ENCODE results near the gene SIL1.
A peak's percentile ranks its signal among the peaks of the same experiment; 100 is the strongest.
"Not testable (repeated sequence)": the region's sequence is repeated elsewhere in the genome, so short reads cannot be mapped to it uniquely, and the experiment has no call there.

The SIL1 gene

DNA sequence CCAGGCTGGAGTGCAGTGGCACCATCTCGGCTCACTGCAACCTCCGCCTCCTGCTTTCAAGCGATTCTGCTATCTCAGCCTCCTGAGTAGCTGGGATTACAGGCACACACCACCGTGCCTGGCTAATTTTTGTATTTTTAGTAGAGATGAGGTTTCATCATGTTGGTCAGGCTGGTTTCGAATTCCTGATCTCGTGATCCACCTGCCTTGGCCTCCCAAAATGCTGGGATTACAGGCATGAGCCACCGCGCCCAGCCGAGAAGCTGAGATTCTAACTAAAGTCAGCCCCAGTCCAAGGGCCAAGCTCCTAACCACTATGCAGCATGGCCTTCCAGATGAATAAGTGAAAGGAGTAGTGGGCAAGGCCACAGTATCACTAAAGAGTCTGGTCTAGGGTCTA, 20.9 kb downstream of the SIL1 start:
- peak overlapping the region; percentile 83 for H3K27ac Mint-ChIP-seq

GRCh38 chr5:139174382-139174781, 23.8 kb downstream of the SIL1 start:
- not testable (repeated sequence) for ATAC-seq (ENCODE audit: low read depth); H3K27me3 Mint-ChIP-seq; H3K4me3 Mint-ChIP-seq; H3K9me3 Mint-ChIP-seq; DNase-seq (ENCODE audit: low spot score in 2 of 2); H3K27ac Mint-ChIP-seq
- H3K4me1 Mint-ChIP-seq, result peaks cover 12% of the 10 kb centered on the region
- peaks cover 15% of the 10 kb centered on the region for H3K36me3 Mint-ChIP-seq

More for the DNA sequence above, 20.9 kb downstream of the SIL1 start:
- Mint-ChIP-seq H3K4me1 (peaks cover 21% of the 10 kb centered on the region), H3K36me3 (peaks cover 12% of the 10 kb centered on the region)
- H3K4me3 Mint-ChIP-seq; DNase-seq (ENCODE audit: low spot score in 2 of 2); H3K27me3 Mint-ChIP-seq; H3K9me3 Mint-ChIP-seq; ATAC-seq (ENCODE audit: low read depth): not testable (repeated sequence)

DNA sequence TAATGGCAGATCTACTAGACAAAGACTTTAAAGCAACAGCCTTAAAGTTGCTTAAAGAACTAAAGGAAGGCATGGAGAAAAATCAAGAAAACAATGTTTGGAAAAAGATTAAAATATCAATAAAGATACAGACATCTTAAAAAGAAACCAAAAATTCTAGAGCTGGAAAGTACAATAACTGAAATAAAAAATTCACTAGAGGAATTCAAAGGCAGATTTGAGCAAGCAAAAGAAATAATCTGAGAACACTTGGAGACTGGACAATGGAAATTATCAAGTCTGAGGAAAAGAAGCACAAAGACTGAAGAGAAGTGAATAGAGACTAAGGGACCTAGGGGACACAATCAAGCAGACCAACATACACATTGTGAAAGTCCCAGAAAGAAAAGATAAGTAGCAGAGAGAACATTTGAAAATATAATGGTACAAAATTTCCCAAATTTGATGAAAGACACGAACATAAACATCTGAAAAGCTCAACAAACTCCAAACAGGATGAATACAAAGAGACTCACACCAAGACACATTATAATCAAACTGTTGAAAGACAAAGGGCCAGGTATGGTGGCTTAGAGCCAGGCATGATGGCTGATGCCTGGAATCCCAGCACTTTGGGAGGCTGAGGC, 26.3 kb downstream of the SIL1 start:
- Mint-ChIP-seq H3K27ac (no peak overlapping the region), H3K4me3 (no peak overlapping the region), H3K9me3 (peaks cover 6% of the 10 kb centered on the region), H3K4me1 (peaks cover 4% of the 10 kb centered on the region), H3K36me3 (peaks cover 15% of the 10 kb centered on the region), H3K27me3 (no peaks in the 10 kb centered on the region)
- DNase-seq (ENCODE audit: low spot score in 2 of 2) (no peak), ATAC-seq (ENCODE audit: low read depth) (no peak)

GRCh38 chr5:139167952-139168720, 30.0 kb downstream of the SIL1 start:
- Mint-ChIP-seq H3K4me3 (no peak overlapping the region), H3K27me3 (no peaks in the 10 kb centered on the region), H3K9me3 (peaks cover 2% of the 10 kb centered on the region), H3K36me3 (peaks cover 5% of the 10 kb centered on the region), H3K27ac (no peak overlapping the region), H3K4me1 (peaks cover 3% of the 10 kb centered on the region)
- no peak for DNase-seq (ENCODE audit: low spot score in 2 of 2)
- no peak for ATAC-seq (ENCODE audit: low read depth)

- no peak overlapping the region for H3K27ac Mint-ChIP-seq
- ATAC-seq (ENCODE audit: low read depth), result no peak
Observed at GRCh38 chr5:139167533-139167932, 30.6 kb downstream of the SIL1 start.

GRCh38 chr5:139167063-139167462, 31.1 kb downstream of the SIL1 start:
- H3K27ac Mint-ChIP-seq, result no peak overlapping the region
- H3K4me3 Mint-ChIP-seq, result no peak overlapping the region
- no peaks in the 10 kb centered on the region for H3K27me3 Mint-ChIP-seq
- DNase-seq (ENCODE audit: low spot score in 2 of 2), result no peak
- ATAC-seq (ENCODE audit: low read depth), result no peak
- peaks cover 2% of the 10 kb centered on the region for H3K9me3 Mint-ChIP-seq
- peaks cover 8% of the 10 kb centered on the region for H3K4me1 Mint-ChIP-seq
- H3K36me3 Mint-ChIP-seq, result peaks cover 5% of the 10 kb centered on the region

More at GRCh38 chr5:139167533-139167932, 30.6 kb downstream of the SIL1 start:
- DNase-seq (ENCODE audit: low spot score in 2 of 2), result no peak
- peaks cover 2% of the 10 kb centered on the region for H3K9me3 Mint-ChIP-seq
- peaks cover 7% of the 10 kb centered on the region for H3K4me1 Mint-ChIP-seq
- no peaks in the 10 kb centered on the region for H3K27me3 Mint-ChIP-seq
- no peak overlapping the region for H3K4me3 Mint-ChIP-seq
- H3K36me3 Mint-ChIP-seq, result peaks cover 5% of the 10 kb centered on the region

DNA sequence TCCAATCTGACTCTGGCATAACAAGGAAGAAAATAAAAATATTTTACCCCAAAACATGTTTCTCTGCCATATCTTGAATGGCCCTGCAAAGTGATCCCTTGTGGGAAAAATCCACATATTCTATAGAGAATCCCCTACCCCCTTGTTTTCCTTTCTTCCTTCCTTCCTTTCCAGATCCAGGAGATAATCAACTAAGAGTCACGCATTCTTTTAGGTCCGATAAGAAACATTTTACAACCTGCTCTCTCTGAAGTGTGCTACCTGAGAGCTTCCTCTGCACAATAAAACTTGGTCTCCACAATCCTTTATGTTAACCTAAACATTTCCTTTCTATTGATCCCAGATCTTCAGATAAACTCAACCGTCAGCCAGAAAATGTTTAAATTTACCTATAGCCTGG, 33.3 kb downstream of the SIL1 start:
- ATAC-seq (ENCODE audit: low read depth); H3K9me3 Mint-ChIP-seq; H3K27me3 Mint-ChIP-seq; DNase-seq (ENCODE audit: low spot score in 2 of 2); H3K4me3 Mint-ChIP-seq; H3K36me3 Mint-ChIP-seq; H3K27ac Mint-ChIP-seq: not testable (repeated sequence)
- peaks cover 11% of the 10 kb centered on the region for H3K4me1 Mint-ChIP-seq

DNA sequence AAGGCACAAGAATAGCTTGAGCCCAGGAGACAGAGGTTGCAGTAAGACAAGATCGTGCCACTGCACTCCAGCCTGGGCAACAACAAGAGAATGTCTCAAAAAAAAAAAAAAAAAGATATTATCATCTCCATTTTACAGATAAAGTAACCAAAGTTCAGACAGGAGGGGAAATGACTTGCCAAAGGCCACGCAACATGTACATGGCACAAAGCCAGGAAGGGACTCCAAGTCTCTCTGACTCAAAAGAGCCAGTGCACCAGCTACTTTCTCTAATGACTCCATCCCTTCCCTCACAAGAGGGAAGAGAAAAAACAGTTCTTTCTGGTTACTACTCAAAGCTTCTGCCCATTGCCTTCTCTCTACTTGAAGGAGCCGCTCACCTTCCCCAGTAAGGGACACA, 34.1 kb downstream of the SIL1 start:
- H3K36me3 Mint-ChIP-seq, result no peaks in the 10 kb centered on the region
- no peaks in the 10 kb centered on the region for H3K9me3 Mint-ChIP-seq
- H3K27me3 Mint-ChIP-seq, result no peaks in the 10 kb centered on the region
- ATAC-seq (ENCODE audit: low read depth) (no peak), DNase-seq (ENCODE audit: low spot score in 2 of 2) (no peak)
- no peak overlapping the region for H3K27ac Mint-ChIP-seq
- H3K4me3 Mint-ChIP-seq, result no peak overlapping the region
- H3K4me1 Mint-ChIP-seq, result peaks cover 14% of the 10 kb centered on the region

- no peak overlapping the region for H3K27ac Mint-ChIP-seq
- no peak for DNase-seq (ENCODE audit: low spot score in 2 of 2)
- no peak for ATAC-seq (ENCODE audit: low read depth)
- no peak overlapping the region for H3K4me3 Mint-ChIP-seq
- H3K4me1 Mint-ChIP-seq, result peaks cover 14% of the 10 kb centered on the region
- H3K36me3 Mint-ChIP-seq, result peaks cover 3% of the 10 kb centered on the region
- no peaks in the 10 kb centered on the region for H3K27me3 Mint-ChIP-seq
- H3K9me3 Mint-ChIP-seq, result no peaks in the 10 kb centered on the region
Observed at GRCh38 chr5:139162448-139162847, 35.7 kb downstream of the SIL1 start.

DNA sequence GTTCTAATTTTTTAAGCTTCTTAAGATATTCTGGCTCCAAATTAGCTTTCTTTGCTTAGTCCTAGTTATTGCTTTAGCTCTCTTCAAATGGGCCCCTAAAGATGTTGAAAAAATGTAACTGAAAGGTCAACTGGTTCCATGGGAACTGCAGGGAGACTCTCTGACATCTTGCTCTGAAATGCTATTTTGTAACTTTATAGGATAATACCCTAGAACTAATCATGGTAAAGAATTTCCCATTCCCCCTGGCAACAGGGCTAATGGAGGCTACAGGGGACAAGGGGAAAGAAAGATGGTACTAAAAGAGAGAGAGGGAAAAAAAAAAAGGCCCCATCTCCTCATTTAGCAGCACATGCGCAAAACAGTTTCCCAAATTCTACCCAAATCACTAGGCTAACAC, 39.4 kb downstream of the SIL1 start:
- H3K4me1 Mint-ChIP-seq, result peaks cover 13% of the 10 kb centered on the region
- peaks cover 15% of the 10 kb centered on the region for H3K36me3 Mint-ChIP-seq
- H3K27ac Mint-ChIP-seq, result no peak overlapping the region
- H3K27me3 Mint-ChIP-seq, result no peaks in the 10 kb centered on the region
- no peak for ATAC-seq (ENCODE audit: low read depth)
- DNase-seq (ENCODE audit: low spot score in 2 of 2), result no peak
- no peaks in the 10 kb centered on the region for H3K9me3 Mint-ChIP-seq
- H3K4me3 Mint-ChIP-seq, result no peak overlapping the region

GRCh38 chr5:139157556-139157955, 40.6 kb downstream of the SIL1 start:
- peaks cover 18% of the 10 kb centered on the region for H3K36me3 Mint-ChIP-seq
- ATAC-seq (ENCODE audit: low read depth), result no peak
- DNase-seq (ENCODE audit: low spot score in 2 of 2), result no peak
- H3K4me3 Mint-ChIP-seq, result no peak overlapping the region
- H3K4me1 Mint-ChIP-seq, result peaks cover 11% of the 10 kb centered on the region
- no peak overlapping the region for H3K27ac Mint-ChIP-seq
- no peaks in the 10 kb centered on the region for H3K9me3 Mint-ChIP-seq
- H3K27me3 Mint-ChIP-seq, result no peaks in the 10 kb centered on the region

DNA sequence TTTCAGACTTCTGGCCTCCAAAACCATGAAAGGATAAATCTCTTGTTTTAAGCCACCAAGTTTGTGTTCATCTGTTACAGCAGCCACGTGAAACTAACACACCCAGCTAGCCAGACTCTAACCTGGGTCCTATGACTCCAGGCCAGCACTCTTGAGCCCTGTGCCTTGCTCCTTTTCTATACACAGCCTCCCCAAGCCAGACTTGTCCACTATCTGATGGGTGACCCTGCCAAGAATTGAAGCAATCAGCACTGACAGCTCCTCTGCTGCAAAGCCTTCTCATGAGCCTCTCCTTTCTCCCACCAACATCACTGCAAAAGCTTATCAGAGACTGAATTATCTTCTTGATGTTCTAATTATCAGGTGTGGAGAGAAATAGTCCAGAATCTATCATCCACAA, 41.4 kb downstream of the SIL1 start:
- Mint-ChIP-seq H3K4me3 (no peak overlapping the region), H3K9me3 (no peaks in the 10 kb centered on the region), H3K27ac (no peak overlapping the region), H3K36me3 (peaks cover 18% of the 10 kb centered on the region), H3K4me1 (peaks cover 10% of the 10 kb centered on the region), H3K27me3 (no peaks in the 10 kb centered on the region)
- no peak for ATAC-seq (ENCODE audit: low read depth)
- no peak for DNase-seq (ENCODE audit: low spot score in 2 of 2)

DNA sequence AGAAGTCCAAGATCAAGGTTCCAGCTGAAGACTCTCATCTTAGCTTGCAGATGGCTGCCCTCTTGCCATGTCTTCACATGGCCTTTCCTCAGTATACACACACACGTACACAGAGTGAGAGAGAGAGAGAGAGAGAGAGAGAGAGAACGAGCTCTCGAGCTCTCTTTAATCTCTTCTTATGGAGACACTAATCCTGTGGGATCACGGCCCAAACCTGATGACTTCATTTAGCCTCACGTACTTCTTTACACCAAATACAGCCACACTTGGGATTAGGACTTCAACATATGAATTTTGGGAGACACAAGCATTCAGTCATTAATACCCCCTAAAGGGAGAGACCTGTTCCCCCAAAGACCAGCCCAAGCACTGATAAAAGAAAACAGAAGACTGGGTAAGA, 42.8 kb downstream of the SIL1 start:
- no peak overlapping the region for H3K27ac Mint-ChIP-seq
- ATAC-seq (ENCODE audit: low read depth) (no peak), DNase-seq (ENCODE audit: low spot score in 2 of 2) (no peak)
- H3K36me3 Mint-ChIP-seq, result peaks cover 18% of the 10 kb centered on the region
- H3K27me3 Mint-ChIP-seq, result no peaks in the 10 kb centered on the region
- H3K4me3 Mint-ChIP-seq, result no peak overlapping the region
- H3K4me1 Mint-ChIP-seq, result peaks cover 11% of the 10 kb centered on the region
- H3K9me3 Mint-ChIP-seq, result no peaks in the 10 kb centered on the region

DNA sequence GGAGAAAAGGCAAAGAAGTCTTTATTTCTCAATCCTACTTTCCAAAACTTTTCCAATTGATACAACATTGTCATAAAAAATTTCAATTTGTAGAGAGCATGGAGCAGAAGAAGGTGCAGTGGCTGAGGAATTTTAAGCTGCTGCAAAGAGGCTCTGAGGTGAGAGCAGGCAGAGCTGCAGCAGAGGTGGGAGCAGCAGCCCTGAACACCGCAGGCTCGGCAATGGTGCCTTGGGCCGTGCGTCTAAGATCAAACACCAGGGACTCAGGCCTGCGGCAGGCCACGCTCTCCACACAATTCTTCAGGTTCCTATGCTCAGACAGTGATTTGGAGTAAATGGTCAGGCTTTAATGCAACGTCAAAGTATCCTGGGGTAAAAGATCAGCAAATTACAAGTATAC, 46.3 kb downstream of the SIL1 start:
- ATAC-seq (ENCODE audit: low read depth), result no peak
- no peak overlapping the region for H3K27ac Mint-ChIP-seq
- peaks cover 13% of the 10 kb centered on the region for H3K36me3 Mint-ChIP-seq
- H3K9me3 Mint-ChIP-seq, result no peaks in the 10 kb centered on the region
- peaks cover 20% of the 10 kb centered on the region for H3K4me1 Mint-ChIP-seq
- H3K4me3 Mint-ChIP-seq, result no peak overlapping the region
- no peak for DNase-seq (ENCODE audit: low spot score in 2 of 2)
- H3K27me3 Mint-ChIP-seq, result no peaks in the 10 kb centered on the region

Measured in memory B cell (primary cell).